Measurements from ENCODE around the gene NIF3L1. TPM values are rescaled to one million over a fixed set of nuclear protein-coding genes. Genes with fewer than 3 reads are reported as not detected.
A peak's percentile ranks its signal among the peaks of the same experiment; 100 is the strongest.

Gene NIF3L1, protein sequence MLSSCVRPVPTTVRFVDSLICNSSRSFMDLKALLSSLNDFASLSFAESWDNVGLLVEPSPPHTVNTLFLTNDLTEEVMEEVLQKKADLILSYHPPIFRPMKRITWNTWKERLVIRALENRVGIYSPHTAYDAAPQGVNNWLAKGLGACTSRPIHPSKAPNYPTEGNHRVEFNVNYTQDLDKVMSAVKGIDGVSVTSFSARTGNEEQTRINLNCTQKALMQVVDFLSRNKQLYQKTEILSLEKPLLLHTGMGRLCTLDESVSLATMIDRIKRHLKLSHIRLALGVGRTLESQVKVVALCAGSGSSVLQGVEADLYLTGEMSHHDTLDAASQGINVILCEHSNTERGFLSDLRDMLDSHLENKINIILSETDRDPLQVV
- 10 to 100 TPM; 23.2 to 37.8 TPM for total RNA-seq

DNA sequence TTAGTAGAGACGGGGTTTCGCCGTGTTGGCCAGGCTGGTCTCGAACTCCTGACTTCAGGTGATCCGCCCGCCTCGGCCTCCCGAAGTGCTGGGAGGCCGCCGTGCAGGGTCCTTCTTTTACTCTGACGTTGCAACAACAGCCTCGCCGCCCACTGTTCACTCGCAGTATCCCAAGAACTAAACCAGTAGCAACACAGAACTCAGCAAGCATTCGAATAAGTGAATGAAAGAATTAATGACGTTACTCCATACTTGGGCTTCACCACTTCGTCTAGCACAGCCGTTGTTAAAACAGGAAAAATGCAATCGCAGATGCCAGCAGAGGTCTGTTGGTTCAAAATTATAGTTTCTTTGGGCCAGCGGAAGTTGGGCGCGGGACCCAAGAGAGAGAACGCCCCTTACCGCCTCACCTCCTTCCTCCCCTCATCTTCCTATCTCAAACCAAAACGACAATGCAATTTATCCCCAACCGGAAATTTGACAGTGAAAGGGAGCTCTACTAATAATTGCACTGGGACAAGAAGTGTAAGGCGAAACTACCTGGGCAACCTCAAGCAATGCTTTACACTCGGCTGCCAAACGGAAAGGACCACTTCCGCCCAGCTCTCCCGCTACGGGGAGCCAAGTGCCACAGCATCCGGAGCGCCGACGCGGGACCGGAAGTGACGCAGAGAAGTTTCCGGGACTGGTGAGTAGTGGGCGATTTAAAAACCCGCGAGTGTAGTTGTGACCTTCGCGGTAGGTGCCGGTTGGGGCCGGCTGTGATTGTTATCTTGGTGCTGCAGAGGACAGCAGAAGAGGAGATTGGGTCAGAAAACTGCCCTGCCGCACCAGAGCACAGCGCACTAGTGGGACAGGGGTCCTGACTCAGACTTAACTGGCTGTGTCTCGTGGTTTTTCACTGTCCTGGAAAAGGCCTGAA is at the start of gene NIF3L1, which contains the start of gene PPIL3:
NIF3L1 (plus strand) TSS at position 668 of the 922 bp plus-strand sequence. CDS start 2,573 bp downstream, outside the sequence.
PPIL3 (minus strand) TSS at position 374 of the 922 bp plus-strand sequence. CDS start 1,462 bp downstream, outside the sequence.
- peak within 1 kb of the TSS; percentile 99 to 100 for H3K27ac Mint-ChIP-seq
- DNase-seq (ENCODE audit: low spot score) (peak; percentile 98), ATAC-seq (peak; percentile 95)
- H3K36me3 Mint-ChIP-seq = no peaks in the 10 kb centered on the region
- no peaks in the 10 kb centered on the region for H3K27me3 Mint-ChIP-seq
- H3K4me1 Mint-ChIP-seq (ENCODE audit: low read depth in 2 of 2) = peaks cover 35 to 45% of the 10 kb centered on the region in 2 donors
- H3K4me3 Mint-ChIP-seq = peak within 1 kb of the TSS; percentile 99
- H3K9me3 Mint-ChIP-seq = no peaks in the 10 kb centered on the region

DNA sequence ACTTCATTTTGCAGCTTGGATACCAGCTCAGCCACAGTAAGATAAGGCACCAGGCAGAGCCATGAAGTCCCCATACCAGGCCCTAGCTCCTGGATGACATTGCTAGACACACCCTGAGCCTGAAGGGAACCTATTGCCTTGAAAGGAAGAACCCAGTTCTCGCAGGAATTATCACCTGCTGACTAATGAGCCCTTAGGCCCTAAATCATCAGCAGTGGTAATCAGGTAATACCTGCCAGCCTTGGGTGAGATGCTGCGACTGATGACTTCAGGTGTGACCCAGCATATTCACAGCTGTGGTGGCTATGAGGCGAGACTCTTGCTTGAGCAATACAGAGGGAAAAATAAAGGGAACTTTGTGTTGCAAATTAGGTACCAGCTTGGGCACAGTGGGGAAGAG is 49.7 kb upstream of the NIF3L1 start:
- ATAC-seq = no peak
- H3K4me1 Mint-ChIP-seq (ENCODE audit: low read depth in 2 of 2) = no peaks in the 10 kb centered on the region
- DNase-seq (ENCODE audit: low spot score) = no peak

DNA sequence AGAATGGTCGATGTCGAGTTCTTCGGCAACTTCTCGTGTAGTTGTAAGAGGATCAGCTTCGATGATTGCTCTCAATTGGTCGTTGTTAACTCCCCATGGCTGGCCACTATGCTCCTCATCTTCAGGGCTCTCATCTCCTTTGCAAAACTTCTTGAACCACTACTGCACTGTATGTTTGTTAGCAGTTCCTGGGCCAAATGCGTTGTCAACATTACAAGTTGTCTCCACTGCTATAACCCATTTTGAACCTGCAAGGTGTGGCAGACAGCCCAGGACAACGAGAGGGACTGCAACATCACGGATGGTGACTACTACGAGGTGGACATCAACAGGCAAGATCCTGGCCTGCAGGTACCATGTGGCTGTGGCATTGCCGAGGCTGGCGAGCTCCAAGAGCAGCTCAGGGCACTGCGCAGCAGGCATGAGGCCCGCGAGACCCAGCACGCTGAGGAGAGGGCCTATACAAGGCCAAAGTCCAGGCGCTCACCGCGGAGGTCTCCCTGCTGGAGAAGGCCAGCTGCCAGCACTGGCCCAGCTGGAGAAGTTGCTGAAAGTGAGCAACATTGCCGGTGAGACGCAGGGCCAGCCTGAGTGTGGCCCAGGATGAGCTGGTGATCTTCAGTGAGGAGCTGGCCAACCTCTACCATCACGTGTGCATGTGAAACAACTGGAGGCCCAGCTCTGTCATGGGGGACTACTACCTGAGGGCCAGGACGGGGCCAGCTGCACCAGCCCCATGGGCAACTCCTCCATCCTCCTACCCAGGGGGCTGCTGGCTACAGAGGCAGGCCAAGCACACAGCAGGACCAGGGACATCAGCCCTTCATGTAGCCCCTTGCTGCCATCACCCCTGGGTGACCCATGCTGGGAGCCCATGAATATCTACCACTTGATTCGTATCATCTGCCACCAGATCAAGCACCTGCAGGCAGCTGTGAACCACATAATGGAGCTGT is 44.9 kb upstream of the NIF3L1 start:
- Mint-ChIP-seq H3K4me3 (no peak overlapping the region), H3K9me3 (no peaks in the 10 kb centered on the region), H3K4me1 (ENCODE audit: low read depth in 2 of 2) (peaks cover 0 to 3% of the 10 kb centered on the region in 2 donors), H3K36me3 (no peaks in the 10 kb centered on the region), H3K27me3 (no peaks in the 10 kb centered on the region), H3K27ac (no peak overlapping the region)
- ATAC-seq = peak; percentile 36 to 53
- DNase-seq (ENCODE audit: low spot score) = no peak

More for the DNA sequence above, 49.7 kb upstream of the NIF3L1 start:
- H3K36me3 Mint-ChIP-seq = no peaks in the 10 kb centered on the region
- no peak overlapping the region for H3K4me3 Mint-ChIP-seq
- no peaks in the 10 kb centered on the region for H3K27me3 Mint-ChIP-seq
- no peak overlapping the region for H3K27ac Mint-ChIP-seq
- no peaks in the 10 kb centered on the region for H3K9me3 Mint-ChIP-seq

DNA sequence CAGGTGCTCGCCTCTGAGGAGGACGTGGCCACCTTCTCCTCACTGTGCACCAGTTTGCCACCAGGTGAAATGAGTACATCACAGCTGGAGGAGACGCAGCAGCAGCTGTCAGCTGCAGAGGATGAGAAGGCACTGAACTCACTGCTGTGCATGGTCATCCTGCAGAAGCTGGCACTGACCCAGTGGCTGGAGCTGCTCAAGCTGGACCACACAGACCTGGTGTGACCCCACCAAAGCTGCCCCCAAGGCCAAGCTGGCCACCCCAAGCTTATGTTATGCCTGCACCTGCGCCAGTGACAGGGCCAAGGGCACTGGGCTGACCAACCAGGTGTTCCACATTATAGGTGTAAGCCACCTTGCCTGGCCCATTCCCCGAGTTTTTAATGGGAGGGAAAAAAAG is 44.0 kb upstream of the NIF3L1 start:
- Mint-ChIP-seq H3K27me3 (no peaks in the 10 kb centered on the region), H3K9me3 (no peaks in the 10 kb centered on the region), H3K36me3 (no peaks in the 10 kb centered on the region), H3K4me1 (ENCODE audit: low read depth in 2 of 2) (peaks cover 0 to 4% of the 10 kb centered on the region in 2 donors), H3K27ac (no peak overlapping the region), H3K4me3 (no peak overlapping the region)
- no peak for DNase-seq (ENCODE audit: low spot score)
- ATAC-seq = peak in 1 of 2 donors; percentile 52

DNA sequence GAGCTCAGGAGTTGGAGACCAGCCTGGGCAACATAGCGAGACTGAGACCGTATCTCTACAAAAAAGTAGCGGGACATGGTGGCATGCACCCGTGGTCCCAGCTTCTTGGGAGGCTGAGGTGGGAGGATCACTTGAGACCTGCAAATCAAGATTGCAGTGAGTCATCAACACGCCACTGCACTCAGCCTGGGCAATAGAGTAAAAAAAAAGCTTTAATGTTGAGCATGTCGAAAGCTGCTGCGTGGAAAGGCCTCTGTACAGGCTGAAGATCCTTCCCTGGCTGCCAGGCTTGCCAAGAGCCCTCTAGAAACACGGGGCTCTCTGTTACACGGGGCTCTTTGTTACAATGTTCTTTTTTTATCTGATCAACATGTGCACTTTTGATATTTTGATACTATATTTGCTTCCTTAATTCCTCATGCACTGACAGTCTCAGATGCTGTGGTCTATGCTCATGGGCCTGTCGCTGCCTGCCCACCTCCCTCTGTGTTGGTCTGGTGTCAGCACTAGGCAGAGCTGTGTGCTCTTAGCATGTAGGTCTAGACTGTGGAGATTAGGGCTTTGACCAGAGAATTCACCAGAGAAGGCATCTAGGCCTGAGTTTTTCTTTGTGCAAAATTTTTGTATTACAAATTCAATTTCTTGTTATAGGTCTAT is 43.4 kb upstream of the NIF3L1 start:
- Mint-ChIP-seq H3K27ac (no peak overlapping the region), H3K9me3 (no peaks in the 10 kb centered on the region), H3K4me3 (no peak overlapping the region), H3K4me1 (ENCODE audit: low read depth in 2 of 2) (peaks cover 0 to 4% of the 10 kb centered on the region in 2 donors), H3K27me3 (no peaks in the 10 kb centered on the region), H3K36me3 (peaks cover 5% of the 10 kb centered on the region)
- DNase-seq (ENCODE audit: low spot score) (no peak), ATAC-seq (peak in 1 of 2 donors; percentile 21)

DNA sequence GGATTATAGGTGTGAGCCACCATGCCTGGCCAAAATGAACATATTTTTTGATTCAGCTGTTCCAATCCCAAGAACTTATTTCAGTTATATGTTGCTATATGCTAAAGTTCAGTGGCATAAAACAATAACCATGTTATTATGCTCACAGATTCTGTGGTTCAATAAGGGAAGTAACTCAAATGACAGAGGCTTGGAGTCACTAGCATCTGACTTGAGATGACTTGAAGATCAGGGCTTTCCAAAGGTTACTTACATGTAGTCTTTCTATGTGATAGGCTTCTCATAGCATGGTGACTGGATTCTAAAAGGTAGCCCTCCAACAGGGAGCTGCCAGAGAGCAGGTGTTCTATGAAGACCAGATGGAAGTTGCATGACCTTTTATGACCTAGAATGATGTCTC is 41.9 kb upstream of the NIF3L1 start:
- Mint-ChIP-seq H3K4me3 (no peak overlapping the region), H3K27ac (no peak overlapping the region), H3K4me1 (ENCODE audit: low read depth in 2 of 2) (peaks cover 0 to 5% of the 10 kb centered on the region in 2 donors), H3K36me3 (peaks cover 16% of the 10 kb centered on the region), H3K9me3 (no peaks in the 10 kb centered on the region), H3K27me3 (no peaks in the 10 kb centered on the region)
- ATAC-seq (no peak), DNase-seq (ENCODE audit: low spot score) (no peak)

DNA sequence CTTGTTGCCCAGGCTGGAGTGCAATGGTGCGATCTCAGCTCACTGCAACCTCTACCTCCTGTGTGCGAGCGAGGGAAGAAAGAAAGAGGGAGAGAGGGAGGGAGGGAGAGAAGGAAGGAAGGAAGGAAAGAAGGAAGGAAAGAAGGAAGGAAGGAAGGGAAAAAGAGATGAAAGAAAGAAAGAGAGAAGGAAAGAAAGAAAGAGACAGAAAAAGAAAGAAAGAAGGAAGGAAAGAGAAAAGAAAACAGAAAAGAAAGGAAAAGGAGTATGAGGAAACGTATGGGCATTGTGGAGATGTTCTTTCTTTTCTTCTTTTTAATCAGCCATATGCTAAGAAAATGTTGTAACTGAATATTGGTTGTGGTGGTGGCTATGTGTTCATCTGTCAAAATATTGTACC is 41.2 kb upstream of the NIF3L1 start:
- ATAC-seq (no peak), DNase-seq (ENCODE audit: low spot score) (no peak)
- Mint-ChIP-seq H3K4me1 (ENCODE audit: low read depth in 2 of 2) (peaks cover 0 to 9% of the 10 kb centered on the region in 2 donors), H3K27me3 (no peaks in the 10 kb centered on the region), H3K4me3 (no peak overlapping the region), H3K9me3 (no peaks in the 10 kb centered on the region), H3K27ac (no peak overlapping the region), H3K36me3 (peaks cover 23% of the 10 kb centered on the region)

DNA sequence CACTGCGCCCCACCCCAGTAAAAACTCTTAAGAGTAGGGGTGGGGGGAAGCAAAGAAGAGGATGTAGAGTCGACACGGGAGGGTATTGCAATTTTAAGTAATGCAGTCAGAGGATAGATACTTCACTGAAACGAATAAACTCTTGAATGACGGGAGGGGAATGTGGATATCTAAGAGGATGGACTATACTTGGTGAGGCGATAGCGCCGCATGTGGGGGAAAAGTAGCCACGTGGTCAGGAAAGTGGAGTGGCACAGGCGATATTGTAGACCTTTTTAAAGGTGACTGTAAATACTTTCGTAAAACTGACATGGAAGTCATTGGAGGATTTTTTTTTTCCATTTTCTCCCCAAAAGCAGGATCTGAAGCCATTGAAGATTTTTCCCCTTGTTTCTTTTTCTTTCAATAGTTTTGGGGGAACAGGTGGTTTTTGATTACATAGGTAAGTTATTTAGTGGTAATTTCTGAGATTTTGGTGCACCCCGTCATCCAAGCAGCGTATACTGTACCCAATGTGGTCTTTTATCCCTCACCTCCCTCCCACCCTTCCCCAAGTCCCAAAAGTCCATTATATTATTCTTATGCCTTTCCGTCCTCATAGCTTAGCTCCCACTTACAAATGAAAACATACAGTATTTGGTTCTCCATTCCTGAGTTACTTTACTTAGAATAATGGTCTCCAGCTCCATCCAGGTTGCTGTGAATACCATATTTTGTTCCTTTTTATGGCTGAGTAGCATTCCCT is 38.5 kb upstream of the NIF3L1 start:
- DNase-seq (ENCODE audit: low spot score) (no peak), ATAC-seq (no peak)
- Mint-ChIP-seq H3K27ac (peak overlapping the region in 1 of 2 donors; percentile 51), H3K4me3 (no peak overlapping the region), H3K4me1 (ENCODE audit: low read depth in 2 of 2) (peaks cover 0 to 11% of the 10 kb centered on the region in 2 donors), H3K27me3 (no peaks in the 10 kb centered on the region), H3K36me3 (peaks cover 28% of the 10 kb centered on the region), H3K9me3 (no peaks in the 10 kb centered on the region)

DNA sequence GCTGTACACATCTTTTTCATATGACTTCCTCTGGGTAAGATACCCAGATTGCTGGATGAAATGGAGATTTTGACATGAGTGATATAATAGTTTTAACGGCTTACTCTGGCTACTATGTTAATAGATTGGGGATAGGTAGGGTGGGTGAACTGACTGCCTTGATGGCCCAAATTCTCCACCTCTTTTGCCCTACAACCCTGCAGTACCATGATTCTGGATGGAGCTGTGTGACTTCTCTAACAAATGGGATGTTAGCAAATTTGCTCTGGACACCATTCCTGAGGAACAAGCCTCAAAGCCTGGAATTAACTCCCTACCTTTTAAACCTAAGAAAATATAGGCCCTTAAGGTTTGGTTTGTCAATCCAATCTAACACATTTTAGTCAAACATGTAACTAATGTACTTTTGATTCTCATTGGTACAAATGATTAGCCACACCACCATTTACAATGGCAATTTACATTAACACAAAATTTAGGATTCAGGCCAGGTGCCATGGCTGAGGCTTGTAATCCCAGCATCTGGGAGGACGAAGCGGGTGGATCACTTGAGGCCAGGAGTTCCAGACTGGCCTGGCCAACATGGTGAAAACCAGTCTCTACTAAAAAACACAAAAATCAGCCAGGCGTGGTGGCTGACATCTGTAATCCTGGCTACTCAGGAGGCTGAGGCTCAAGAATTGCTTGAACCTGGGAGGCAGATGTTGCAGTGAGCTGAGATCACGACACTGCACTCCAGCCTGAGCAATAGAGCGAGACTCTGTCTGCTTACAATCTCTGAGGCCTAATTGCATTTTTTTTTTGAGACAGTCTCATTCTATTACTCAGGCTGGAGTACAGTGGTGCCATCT is 37.5 kb upstream of the NIF3L1 start:
- H3K4me1 Mint-ChIP-seq (ENCODE audit: low read depth in 2 of 2) = peaks cover 3 to 13% of the 10 kb centered on the region in 2 donors
- H3K27ac Mint-ChIP-seq = peak overlapping the region in 1 of 2 donors; percentile 67
- DNase-seq (ENCODE audit: low spot score) (no peak), ATAC-seq (no peak)
- no peaks in the 10 kb centered on the region for H3K9me3 Mint-ChIP-seq
- H3K27me3 Mint-ChIP-seq = no peaks in the 10 kb centered on the region
- H3K4me3 Mint-ChIP-seq = no peak overlapping the region
- peaks cover 32% of the 10 kb centered on the region for H3K36me3 Mint-ChIP-seq

DNA sequence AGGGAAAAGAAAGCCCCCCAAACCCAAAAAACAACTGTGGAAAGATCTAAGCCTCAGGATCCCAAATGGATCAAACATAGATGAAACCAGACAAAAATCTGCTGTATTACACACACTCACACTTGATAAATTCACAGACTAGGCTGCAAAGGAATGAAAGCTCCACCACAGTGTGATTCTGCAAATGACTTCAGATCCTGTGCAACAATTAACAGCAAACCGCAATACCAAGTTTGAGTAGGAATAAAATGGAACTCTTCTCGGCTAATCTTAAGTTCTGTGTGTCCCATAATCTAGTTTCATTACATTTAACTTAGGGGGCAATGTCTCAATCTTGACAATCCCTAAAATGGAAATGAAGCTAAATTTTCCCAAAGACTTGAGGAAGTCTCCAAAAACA is 36.6 kb upstream of the NIF3L1 start:
- ATAC-seq (no peak), DNase-seq (ENCODE audit: low spot score) (no peak)
- H3K27ac Mint-ChIP-seq = peak overlapping the region; percentile 14 to 67
- peaks cover 41% of the 10 kb centered on the region for H3K36me3 Mint-ChIP-seq
- H3K4me1 Mint-ChIP-seq (ENCODE audit: low read depth in 2 of 2) = peaks cover 12 to 22% of the 10 kb centered on the region in 2 donors
- no peak overlapping the region for H3K4me3 Mint-ChIP-seq
- no peaks in the 10 kb centered on the region for H3K9me3 Mint-ChIP-seq
- H3K27me3 Mint-ChIP-seq = no peaks in the 10 kb centered on the region

DNA sequence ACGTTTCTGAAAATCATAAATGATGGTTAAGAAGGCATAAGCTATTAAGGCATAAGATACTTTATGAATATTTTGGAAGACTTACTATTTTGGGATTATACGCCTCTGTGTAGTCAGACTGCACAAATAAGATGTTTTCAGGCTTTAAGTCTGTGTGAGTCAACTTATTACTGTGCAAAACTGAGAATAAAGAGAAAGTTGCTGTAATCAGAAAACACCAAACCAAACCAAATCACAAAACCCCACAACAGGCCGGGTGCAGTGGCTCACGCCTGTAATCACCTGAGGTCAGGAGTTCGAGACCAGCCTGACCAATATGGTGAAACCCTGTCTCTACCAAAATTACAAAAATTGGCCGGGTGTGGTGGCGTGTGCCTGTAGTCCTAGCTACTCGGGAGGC is 32.4 kb upstream of the NIF3L1 start:
- DNase-seq (ENCODE audit: low spot score) (no peak), ATAC-seq (no peak)
- Mint-ChIP-seq H3K4me3 (no peak overlapping the region), H3K36me3 (peaks cover 60% of the 10 kb centered on the region), H3K4me1 (ENCODE audit: low read depth in 2 of 2) (peaks cover 45 to 49% of the 10 kb centered on the region in 2 donors), H3K27me3 (no peaks in the 10 kb centered on the region), H3K27ac (peak overlapping the region in 1 of 2 donors; percentile 96), H3K9me3 (no peaks in the 10 kb centered on the region)

All from natural killer cell treated with Interleukin-12 subunit alpha and Interleukin-12 subunit beta and Interleukin-15 and Interleukin-18, amount 100 ng/mL, for 72 hours (primary cell).